ENCODE measurements around the gene ROR2. TPM values are rescaled to one million over a fixed set of nuclear protein-coding genes. Genes with fewer than 3 reads are reported as not detected.

ROR2 gene

Small RNA genes within 50 kb of the gene (small RNA-seq; reads per million reads assigned to genes)
- gene MIR3910-1 (ENCODE audit: insufficient read depth) = not detected

Measured in mesendoderm (in vitro differentiated cells).